ENCODE data around the gene TFEB.

- TF ChIP-seq EZH2 (IDR thresholded peaks at IDR 0.05; ENCODE audit: low read depth) = no peak
- TF ChIP-seq, protein P1, sequence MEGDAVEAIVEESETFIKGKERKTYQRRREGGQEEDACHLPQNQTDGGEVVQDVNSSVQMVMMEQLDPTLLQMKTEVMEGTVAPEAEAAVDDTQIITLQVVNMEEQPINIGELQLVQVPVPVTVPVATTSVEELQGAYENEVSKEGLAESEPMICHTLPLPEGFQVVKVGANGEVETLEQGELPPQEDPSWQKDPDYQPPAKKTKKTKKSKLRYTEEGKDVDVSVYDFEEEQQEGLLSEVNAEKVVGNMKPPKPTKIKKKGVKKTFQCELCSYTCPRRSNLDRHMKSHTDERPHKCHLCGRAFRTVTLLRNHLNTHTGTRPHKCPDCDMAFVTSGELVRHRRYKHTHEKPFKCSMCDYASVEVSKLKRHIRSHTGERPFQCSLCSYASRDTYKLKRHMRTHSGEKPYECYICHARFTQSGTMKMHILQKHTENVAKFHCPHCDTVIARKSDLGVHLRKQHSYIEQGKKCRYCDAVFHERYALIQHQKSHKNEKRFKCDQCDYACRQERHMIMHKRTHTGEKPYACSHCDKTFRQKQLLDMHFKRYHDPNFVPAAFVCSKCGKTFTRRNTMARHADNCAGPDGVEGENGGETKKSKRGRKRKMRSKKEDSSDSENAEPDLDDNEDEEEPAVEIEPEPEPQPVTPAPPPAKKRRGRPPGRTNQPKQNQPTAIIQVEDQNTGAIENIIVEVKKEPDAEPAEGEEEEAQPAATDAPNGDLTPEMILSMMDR (conservative IDR thresholded peaks at IDR 0.05) = no peak
Observed at GRCh38 chr6:41724586-41725501, 10.6 kb downstream of the TFEB start.
